Measurements from ENCODE around the gene CAMTA1.
"Not testable (repeated sequence)": the region's sequence is repeated elsewhere in the genome, so short reads cannot be mapped to it uniquely, and the experiment has no call there.

Gene CAMTA1

GRCh38 chr1:7303554-7304317 lies 518.5 kb downstream of the CAMTA1 start:
- DNase-seq (ENCODE audit: low read depth, low spot score), result no peak
- H3K27ac ChIP-seq, result no peak overlapping the region

- H3K27ac ChIP-seq, result no peak overlapping the region
- DNase-seq (ENCODE audit: low read depth, low spot score), result no peak
These were observed 527.9 kb downstream of the CAMTA1 start for GRCh38 chr1:7313081-7313546.

GRCh38 chr1:7313826-7314225 lies 528.6 kb downstream of the CAMTA1 start:
- no peak overlapping the region for H3K27ac ChIP-seq

GRCh38 chr1:7315316-7315715 lies 530.1 kb downstream of the CAMTA1 start:
- DNase-seq (ENCODE audit: low read depth, low spot score), result no peak
- no peak overlapping the region for H3K27ac ChIP-seq

More at GRCh38 chr1:7313826-7314225, 528.6 kb downstream of the CAMTA1 start:
- no peak for DNase-seq (ENCODE audit: low read depth, low spot score)

- no peak overlapping the region for H3K27ac ChIP-seq
- DNase-seq (ENCODE audit: low read depth, low spot score), result no peak
These were observed 530.7 kb downstream of the CAMTA1 start for GRCh38 chr1:7315946-7316345.

- H3K27ac ChIP-seq, result no peak overlapping the region
- DNase-seq (ENCODE audit: low read depth, low spot score), result no peak
These were observed 532.6 kb downstream of the CAMTA1 start for GRCh38 chr1:7317888-7318287.

- no peak for DNase-seq (ENCODE audit: low read depth, low spot score)
- H3K27ac ChIP-seq, result no peak overlapping the region
These were observed 533.9 kb downstream of the CAMTA1 start for GRCh38 chr1:7319196-7319595.

- H3K27ac ChIP-seq, result no peak overlapping the region
- DNase-seq (ENCODE audit: low read depth, low spot score), result no peak
These were observed 535.4 kb downstream of the CAMTA1 start for GRCh38 chr1:7320661-7321060.

- no peak for DNase-seq (ENCODE audit: low read depth, low spot score)
- H3K27ac ChIP-seq, result no peak overlapping the region
These were observed 537.1 kb downstream of the CAMTA1 start for GRCh38 chr1:7322283-7322785.

GRCh38 chr1:7322912-7323311 lies 537.7 kb downstream of the CAMTA1 start:
- no peak for DNase-seq (ENCODE audit: low read depth, low spot score)
- no peak overlapping the region for H3K27ac ChIP-seq

- H3K27ac ChIP-seq, result no peak overlapping the region
- DNase-seq (ENCODE audit: low read depth, low spot score), result no peak
These were observed 540.0 kb downstream of the CAMTA1 start for GRCh38 chr1:7325254-7325653.

GRCh38 chr1:7326366-7326765 lies 541.1 kb downstream of the CAMTA1 start:
- H3K27ac ChIP-seq, result no peak overlapping the region
- DNase-seq (ENCODE audit: low read depth, low spot score), result no peak

- DNase-seq (ENCODE audit: low read depth, low spot score), result no peak
- H3K27ac ChIP-seq, result no peak overlapping the region
These were observed 542.6 kb downstream of the CAMTA1 start for GRCh38 chr1:7327849-7328248.

- no peak overlapping the region for H3K27ac ChIP-seq
- no peak for DNase-seq (ENCODE audit: low read depth, low spot score)
These were observed 544.8 kb downstream of the CAMTA1 start for GRCh38 chr1:7329868-7330615.

- H3K27ac ChIP-seq; DNase-seq (ENCODE audit: low read depth, low spot score): not testable (repeated sequence)
These were observed 545.5 kb downstream of the CAMTA1 start for GRCh38 chr1:7330726-7331125.

- no peak overlapping the region for H3K27ac ChIP-seq
- no peak for DNase-seq (ENCODE audit: low read depth, low spot score)
These were observed 546.8 kb downstream of the CAMTA1 start for GRCh38 chr1:7331926-7332535.

- DNase-seq (ENCODE audit: low read depth, low spot score), result no peak
These were observed 547.8 kb downstream of the CAMTA1 start for GRCh38 chr1:7333094-7333493.

GRCh38 chr1:7333620-7334019 lies 548.4 kb downstream of the CAMTA1 start:
- no peak for DNase-seq (ENCODE audit: low read depth, low spot score)
- H3K27ac ChIP-seq, result no peak overlapping the region

More at GRCh38 chr1:7333094-7333493, 547.8 kb downstream of the CAMTA1 start:
- no peak overlapping the region for H3K27ac ChIP-seq

GRCh38 chr1:7334475-7335035 lies 549.3 kb downstream of the CAMTA1 start:
- no peak overlapping the region for H3K27ac ChIP-seq
- DNase-seq (ENCODE audit: low read depth, low spot score), result peak; percentile 86

- DNase-seq (ENCODE audit: low read depth, low spot score), result no peak
- no peak overlapping the region for H3K27ac ChIP-seq
These were observed 550.1 kb downstream of the CAMTA1 start for GRCh38 chr1:7335224-7335879.
